NCI-H187 treated with DMSO at 0.1 percent for 48 hours (cell line): ENCODE measurements around the gene HOXD10.

ENCODE experiments used
- DNase-seq: peaks from one replicate; lab custom pipeline; 2025; lab: John Stamatoyannopoulos, UW

The HOXD10 gene

DNA sequence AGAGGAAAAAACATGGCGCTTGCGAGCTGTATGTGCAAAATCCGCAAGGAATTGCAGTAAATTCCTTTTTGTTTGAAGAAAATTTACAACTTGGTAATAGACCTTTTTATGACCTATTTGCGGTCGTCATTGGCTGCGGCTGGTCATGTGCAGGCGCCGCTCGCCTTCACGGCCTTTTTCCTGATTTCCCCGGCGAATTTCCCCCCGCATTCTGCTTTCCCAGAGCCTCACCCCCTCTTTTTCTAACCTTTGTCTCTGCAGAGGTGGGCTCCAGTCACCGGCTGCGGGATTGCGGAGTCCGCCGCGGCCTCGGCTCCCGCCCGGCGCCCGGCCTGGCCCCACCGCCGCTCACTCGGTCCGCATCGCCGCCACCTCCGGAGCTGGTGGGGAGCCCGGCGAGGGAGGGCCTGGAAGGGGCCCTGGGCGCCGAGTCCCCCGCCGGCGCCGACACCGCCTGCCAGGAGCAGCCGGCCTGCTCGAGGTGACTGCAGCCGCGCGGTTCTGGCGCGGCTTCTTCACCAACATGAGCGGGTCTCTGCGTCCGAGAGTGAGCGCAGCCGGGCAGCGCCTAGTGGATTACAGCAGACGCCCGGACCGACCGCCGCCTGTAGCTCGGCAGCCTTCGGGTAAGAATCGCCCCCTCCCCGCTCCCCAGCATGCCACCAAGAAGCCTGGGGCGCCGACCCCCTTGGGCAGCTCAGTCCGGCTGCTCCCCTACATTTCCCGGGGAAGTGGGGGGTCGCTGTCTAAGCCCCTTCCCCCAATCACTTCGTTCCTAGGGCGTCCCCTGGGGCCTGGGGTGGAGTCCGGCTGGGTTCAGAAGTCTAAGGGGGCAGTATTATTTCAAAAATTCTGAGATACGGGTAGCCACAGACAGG lies 20.0 kb downstream of the HOXD10 start:
- no peak for DNase-seq

GRCh38 chr2:176137252-176137580 lies 20.6 kb downstream of the HOXD10 start:
- no peak for DNase-seq

- no peak for DNase-seq
These were observed 21.3 kb downstream of the HOXD10 start for GRCh38 chr2:176137906-176138305.

DNA sequence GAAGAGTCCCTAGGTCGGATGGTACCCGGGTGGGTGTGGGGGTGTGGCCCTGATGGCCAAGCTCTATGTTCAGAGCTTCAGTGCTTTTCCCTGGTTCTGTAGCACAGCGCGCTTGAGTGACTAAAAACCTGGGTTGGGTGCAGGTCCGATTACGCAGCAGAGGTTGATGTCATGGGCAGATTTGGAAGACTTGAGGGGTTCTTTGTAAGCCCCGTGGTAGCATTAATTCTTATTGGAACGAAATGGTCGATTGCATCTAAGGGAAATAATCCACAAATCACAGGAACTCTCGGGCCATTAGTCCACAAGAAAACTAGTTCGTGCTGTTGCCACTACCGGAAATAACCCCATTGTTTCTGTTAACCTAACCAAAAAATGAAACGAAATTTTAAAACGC lies 21.9 kb downstream of the HOXD10 start:
- no peak for DNase-seq

- DNase-seq, result no peak
These were observed 22.5 kb downstream of the HOXD10 start for GRCh38 chr2:176138923-176139660.

DNA sequence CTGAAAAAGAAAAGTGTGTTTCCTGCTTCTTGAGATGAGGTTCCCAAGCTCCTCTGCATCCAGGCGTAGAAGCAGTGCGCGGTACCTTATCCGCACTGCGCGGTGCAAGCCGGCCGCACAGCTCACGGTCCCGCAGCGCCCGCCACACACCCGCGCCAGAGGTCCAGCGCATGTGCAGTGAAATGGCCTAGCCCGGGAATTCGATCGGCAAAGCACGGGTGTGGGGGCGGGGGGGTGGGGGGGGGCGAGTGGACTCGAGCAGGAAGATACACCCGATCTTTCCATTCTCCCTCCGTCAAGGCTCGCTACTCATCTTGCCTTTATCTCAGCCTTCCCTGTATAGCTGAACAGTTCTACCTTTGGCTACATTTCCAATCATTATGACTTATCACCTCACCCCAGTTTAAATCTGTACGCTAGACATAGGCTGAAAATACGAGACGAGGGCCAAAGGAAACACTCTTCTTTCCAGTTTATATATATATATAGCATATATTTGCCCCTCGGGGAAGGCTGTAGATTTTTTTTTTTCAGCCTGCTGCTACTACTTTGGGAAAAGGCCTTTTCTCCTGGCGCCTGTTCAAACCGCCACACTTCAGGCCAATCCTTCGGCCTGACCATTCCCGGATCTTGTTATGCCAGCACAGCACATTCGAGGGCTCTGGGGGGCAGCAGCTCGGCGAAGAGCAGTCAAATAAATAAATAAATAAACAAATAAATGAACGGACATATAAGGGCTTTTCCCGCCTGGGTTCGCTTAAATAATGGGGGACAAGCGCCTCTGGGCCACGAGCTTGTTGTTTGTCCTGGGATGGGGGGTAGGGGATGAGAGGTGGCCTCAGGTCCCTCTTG lies 23.3 kb downstream of the HOXD10 start:
- DNase-seq, result no peak

DNA sequence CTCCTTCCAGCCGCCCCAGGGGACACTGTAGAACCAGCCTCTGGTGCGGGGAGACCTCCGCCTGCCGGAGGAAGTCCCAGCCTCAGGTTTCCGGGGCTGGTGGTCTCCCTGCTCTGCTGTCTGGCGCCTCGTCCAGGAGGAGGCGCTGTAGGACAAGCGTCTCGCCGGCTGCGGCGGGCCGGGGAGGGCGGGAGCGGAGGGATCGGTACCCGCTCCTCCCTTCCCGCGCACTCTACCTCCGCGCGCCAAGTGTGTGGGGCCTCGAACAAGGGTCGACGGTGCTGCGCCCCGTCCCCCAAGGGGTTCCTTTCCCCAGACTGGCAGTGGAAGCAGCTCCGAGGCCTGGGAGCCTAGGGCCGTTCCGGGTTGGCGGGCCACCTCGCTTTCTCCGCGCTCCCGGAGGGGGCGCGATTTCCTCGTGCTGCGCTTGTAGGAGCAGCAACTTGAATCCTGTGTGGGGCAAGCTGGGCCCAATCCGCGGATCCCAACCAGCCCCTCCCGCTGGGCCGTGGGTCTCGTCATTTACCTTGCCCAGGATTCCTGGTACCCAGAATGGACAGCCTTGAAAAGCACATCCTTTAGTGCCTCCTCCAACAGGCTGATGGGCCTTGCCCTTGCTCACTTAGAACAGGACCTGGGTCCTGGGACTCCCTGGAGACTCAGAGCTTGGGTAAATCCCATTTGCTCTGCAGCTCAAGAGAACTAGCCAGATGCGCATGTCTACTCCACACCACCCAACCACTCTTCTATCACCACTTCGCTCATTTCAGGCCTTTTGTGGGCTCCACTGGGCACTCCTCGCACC lies 24.1 kb downstream of the HOXD10 start:
- DNase-seq, result no peak

DNA sequence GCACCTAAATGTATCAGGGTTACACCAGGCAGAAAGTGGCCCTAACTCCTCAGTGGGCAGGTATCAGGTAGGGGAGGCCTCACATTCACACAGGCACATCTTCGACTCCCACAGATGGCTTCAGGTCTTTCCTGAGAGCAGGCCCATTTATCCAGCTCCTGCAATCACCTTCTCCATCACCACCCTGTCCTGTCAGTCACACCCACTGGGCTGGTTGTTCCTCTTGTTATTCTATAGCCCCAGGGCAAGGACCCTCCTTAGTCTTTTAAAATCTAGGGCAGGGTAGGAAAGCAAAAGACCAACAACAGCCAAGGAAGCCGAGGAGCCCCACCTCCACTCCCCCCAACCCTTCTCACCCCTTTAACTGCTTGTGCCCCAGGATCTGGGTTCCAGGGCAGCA lies 25.7 kb downstream of the HOXD10 start:
- no peak for DNase-seq

GRCh38 chr2:176145085-176145969 lies 28.7 kb downstream of the HOXD10 start:
- no peak for DNase-seq

DNA sequence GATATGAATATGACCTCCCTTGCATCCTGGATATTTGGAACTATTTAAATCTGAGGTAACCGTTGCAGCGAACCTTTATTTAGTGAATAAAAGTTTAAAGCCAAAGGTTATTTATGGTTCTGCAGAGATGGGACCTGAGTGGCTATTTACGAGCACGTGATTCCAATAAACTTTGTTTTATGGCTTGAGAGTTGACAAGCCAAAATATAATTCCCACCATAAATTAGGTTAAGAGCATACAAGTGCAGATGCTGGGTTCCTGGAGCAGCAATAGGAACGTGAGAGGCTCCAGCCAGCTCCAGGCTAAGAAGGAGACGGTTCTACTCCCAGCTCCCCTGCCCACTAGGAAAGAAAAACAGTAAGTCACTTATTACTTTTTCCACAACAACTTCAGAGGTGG lies 29.5 kb downstream of the HOXD10 start:
- no peak for DNase-seq

DNA sequence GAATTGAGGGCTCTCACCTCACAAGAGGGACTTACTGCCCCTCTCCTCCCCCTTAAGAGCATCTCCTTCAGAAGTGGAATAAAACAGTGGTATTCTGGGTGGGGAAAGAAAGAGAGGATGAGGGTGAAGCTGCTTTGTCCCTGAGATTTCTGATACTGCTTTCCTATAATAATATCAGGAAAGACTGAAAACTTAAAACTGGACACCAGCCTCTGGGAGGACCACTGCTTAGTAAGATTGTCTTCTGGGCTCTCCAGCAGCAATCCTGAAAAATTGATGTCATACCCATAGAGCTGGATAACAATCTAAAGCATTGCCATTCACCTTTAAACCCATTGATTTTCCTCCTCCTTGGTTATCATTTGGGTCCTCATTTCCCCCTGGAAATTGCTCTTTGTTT lies 30.1 kb downstream of the HOXD10 start:
- DNase-seq, result no peak

DNA sequence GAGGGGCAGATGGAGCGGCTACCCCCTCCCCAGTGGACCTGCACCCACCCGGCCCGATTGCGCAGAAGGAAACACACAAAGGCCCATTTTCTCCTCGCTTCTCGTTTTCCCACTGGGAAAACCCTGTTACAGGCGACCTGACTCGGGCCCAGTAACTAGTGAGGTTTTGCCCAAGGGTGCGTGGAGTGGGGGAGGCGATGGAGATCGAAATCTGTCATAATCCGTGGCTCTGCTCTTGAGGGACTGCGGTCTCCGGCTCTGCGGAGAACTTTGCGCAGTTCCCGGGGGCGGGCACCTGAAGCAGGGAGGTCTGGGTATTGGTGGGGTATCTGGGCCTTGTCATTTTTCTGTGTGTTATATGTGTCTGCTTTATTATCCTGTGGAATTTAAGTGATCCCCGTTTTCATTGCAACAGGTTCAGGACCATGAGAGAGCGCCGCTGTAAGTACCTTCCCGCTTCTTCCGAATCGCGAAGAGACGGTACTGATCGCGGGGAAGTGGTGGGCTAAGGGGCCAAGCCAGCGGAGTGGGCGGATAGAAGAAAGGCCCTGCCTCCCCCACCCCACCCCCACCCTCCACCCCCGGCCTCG lies 30.7 kb downstream of the HOXD10 start:
- DNase-seq, result no peak

GRCh38 chr2:176147800-176148496 lies 31.4 kb downstream of the HOXD10 start:
- DNase-seq, result no peak

- no peak for DNase-seq
These were observed 32.3 kb downstream of the HOXD10 start for GRCh38 chr2:176148751-176149421.

GRCh38 chr2:176149481-176149938 lies 32.9 kb downstream of the HOXD10 start:
- DNase-seq, result no peak

- no peak for DNase-seq
These were observed 33.5 kb downstream of the HOXD10 start for GRCh38 chr2:176149939-176150583.

DNA sequence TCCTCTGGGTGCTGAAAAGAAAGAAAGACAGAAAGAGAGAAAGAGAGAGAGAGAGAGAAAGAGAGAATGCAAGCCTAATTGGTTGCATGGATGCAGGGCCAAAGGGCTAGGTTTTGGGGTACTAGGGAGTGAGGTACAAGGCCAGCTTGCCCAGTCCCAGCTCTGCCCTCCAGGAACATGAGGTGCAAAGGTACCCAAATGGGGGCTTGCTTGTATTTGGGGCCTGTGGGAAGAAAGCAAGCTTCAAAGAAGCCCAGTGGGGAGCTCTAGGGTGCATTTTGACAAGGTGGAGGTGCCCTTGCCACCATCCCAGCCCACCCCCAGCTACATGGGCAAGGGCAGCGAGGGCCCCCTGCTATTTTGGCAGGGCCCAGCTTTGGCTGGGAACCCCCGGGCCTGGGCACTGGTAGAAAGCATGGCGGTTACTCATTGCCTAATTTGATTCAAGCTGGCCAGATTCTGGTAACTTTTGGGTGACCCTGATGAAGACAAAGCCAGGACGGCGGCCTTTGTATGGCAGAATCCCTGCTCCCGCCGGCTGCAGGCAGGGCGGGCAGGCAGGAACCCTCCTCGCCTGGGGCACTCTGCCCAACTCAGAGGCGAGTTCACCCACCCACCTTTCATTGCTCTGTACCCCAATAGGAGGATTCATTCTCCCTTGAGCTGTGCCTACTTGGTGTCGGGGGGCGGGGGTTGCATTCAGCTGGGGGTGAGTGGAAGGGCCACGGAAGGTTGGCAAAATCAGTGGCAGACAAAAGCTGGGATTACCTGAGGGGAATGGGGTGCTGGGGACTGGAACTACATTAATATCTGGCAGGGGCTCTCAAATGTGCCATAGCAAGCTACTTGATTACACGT lies 34.2 kb downstream of the HOXD10 start:
- no peak for DNase-seq
